Karpas-422 (cell line): Measurements from ENCODE around the gene TMEM14B. TPM values are rescaled to one million over a fixed set of nuclear protein-coding genes. Genes with fewer than 3 reads are reported as not detected.
A peak's percentile ranks its signal among the peaks of the same experiment; 100 is the strongest.
"Not testable (repeated sequence)": the region's sequence is repeated elsewhere in the genome, so short reads cannot be mapped to it uniquely, and the experiment has no call there.

Source experiments
- DNase-seq: peaks from one replicate; pipeline ENCODE4 v3.0.0-alpha.2; 2015
- H2AFZ ChIP-seq: fragments of 200-600 bp; sonication (generic); 2 replicates; pipeline ENCODE4 v1.6.1; 2014; ENCODE audit warnings: antibody characterized with exemption, low read length, mixed read lengths
- H3K27ac ChIP-seq: fragments of 200-600 bp; sonication (generic); 2 replicates; pipeline ENCODE4 v1.5.1; 2014; ENCODE audit warnings: mild to moderate bottlenecking, low read length, moderate library complexity
- H3K27me3 ChIP-seq: fragments of 200-600 bp; sonication (generic); 2 replicates; pipeline ENCODE4 v1.6.1; 2014; ENCODE audit warnings: low read length, mixed read lengths
- H3K36me3 ChIP-seq: fragments of 200-600 bp; sonication (generic); 2 replicates; pipeline ENCODE4 v1.6.1; 2014; ENCODE audit warnings: low read length, mixed read lengths; ENCODE audit not compliant: insufficient read depth
- H3K4me1 ChIP-seq: fragments of 200-600 bp; sonication (generic); 2 replicates; pipeline ENCODE4 v1.6.1; 2014; ENCODE audit warnings: mild to moderate bottlenecking, low read length, mixed read lengths
- H3K4me2 ChIP-seq: fragments of 200-600 bp; sonication (generic); 2 replicates; pipeline ENCODE4 v1.6.1; 2014; ENCODE audit warnings: low read length, low read depth, mild to moderate bottlenecking; ENCODE audit not compliant: poor library complexity, severe bottlenecking
- H3K4me3 ChIP-seq: fragments of 200-600 bp; sonication (generic); 2 replicates; pipeline ENCODE4 v1.5.1; 2014; ENCODE audit warnings: mild to moderate bottlenecking, antibody characterized with exemption, low read length, mixed read lengths
- H3K79me2 ChIP-seq: fragments of 200-600 bp; sonication (generic); 2 replicates; pipeline ENCODE4 v1.6.1; 2014; ENCODE audit warnings: mild to moderate bottlenecking, low read length, mixed read lengths
- H3K9ac ChIP-seq: fragments of 200-600 bp; sonication (generic); 2 replicates; pipeline ENCODE4 v1.6.0; 2014; ENCODE audit warnings: low read length
- H3K9me2 ChIP-seq: fragments of 200-600 bp; sonication (generic), shearing (Covaris generic); replicated peaks from 2 replicates; pipeline ENCODE4 v1.6.0; 2014; ENCODE audit warnings: mild to moderate bottlenecking, low read length, moderate library complexity; ENCODE audit not compliant: insufficient read depth
- H3K9me3 ChIP-seq: fragments of 300-700, 200-600 bp; sonication (generic); 2 replicates; pipeline ENCODE4 v1.6.1; 2014; ENCODE audit warnings: low read length, mixed read lengths
- H4K20me1 ChIP-seq: fragments of 200-600 bp; sonication (generic); 2 replicates; pipeline ENCODE4 v1.6.1; 2014; ENCODE audit warnings: mild to moderate bottlenecking, antibody characterized with exemption, low read length, low read depth; ENCODE audit not compliant: insufficient read depth
- total RNA-seq: library from RNA; depleted of rRNA; stranded (reverse); fragments of >200 nt; shearing (Covaris generic); gene quantifications from 2 replicates; pipeline ENCODE4 v1.2.3, GENCODE V29; 2014; ENCODE audit warnings: low replicate concordance

The TMEM14B gene
- total RNA-seq, 1 experiment from 2014 or later, result 121 TPM

GRCh38 chr6:10736731-10737130, 10.9 kb upstream of the TMEM14B start:
- no peak overlapping the region for H3K27ac ChIP-seq
- H3K36me3 ChIP-seq, result no peaks in the 10 kb centered on the region
- H3K79me2 ChIP-seq, result no peaks in the 10 kb centered on the region
- H3K27me3 ChIP-seq, result no peaks in the 10 kb centered on the region
- no peak for DNase-seq
- no peak overlapping the region for H3K4me3 ChIP-seq
- no peaks in the 10 kb centered on the region for H3K4me1 ChIP-seq
- H4K20me1 ChIP-seq, result no peaks in the 10 kb centered on the region
- H3K9me3 ChIP-seq, result no peaks in the 10 kb centered on the region
- no peak overlapping the region for H2AFZ ChIP-seq
- no peak overlapping the region for H3K4me2 ChIP-seq
- no peaks in the 10 kb centered on the region for H3K9me2 ChIP-seq
- no peak overlapping the region for H3K9ac ChIP-seq

GRCh38 chr6:10740061-10740460, 7.5 kb upstream of the TMEM14B start:
- Histone ChIP-seq H3K79me2 (no peaks in the 10 kb centered on the region), H3K27ac (no peak overlapping the region), H3K27me3 (no peaks in the 10 kb centered on the region), H3K4me3 (no peak overlapping the region), H3K4me2 (no peak overlapping the region), H3K4me1 (no peaks in the 10 kb centered on the region), H3K9ac (no peak overlapping the region), H2AFZ (no peak overlapping the region), H3K9me3 (no peaks in the 10 kb centered on the region), H4K20me1 (no peaks in the 10 kb centered on the region), H3K36me3 (no peaks in the 10 kb centered on the region), H3K9me2 (no peaks in the 10 kb centered on the region)
- no peak for DNase-seq

GRCh38 chr6:10741643-10742042, 6.0 kb upstream of the TMEM14B start:
- DNase-seq, H4K20me1 ChIP-seq, H3K9me3 ChIP-seq, H3K4me2 ChIP-seq, H3K9me2 ChIP-seq, H3K4me3 ChIP-seq, H3K27me3 ChIP-seq, H3K36me3 ChIP-seq, H3K79me2 ChIP-seq, H3K4me1 ChIP-seq, H3K9ac ChIP-seq, H2AFZ ChIP-seq, H3K27ac ChIP-seq: not testable (repeated sequence)

GRCh38 chr6:10742251-10742650, 5.4 kb upstream of the TMEM14B start:
- Histone ChIP-seq H3K79me2 (peaks cover 10% of the 10 kb centered on the region), H3K36me3 (no peaks in the 10 kb centered on the region), H3K9me3 (no peaks in the 10 kb centered on the region), H4K20me1 (no peaks in the 10 kb centered on the region), H3K4me1 (peaks cover 11% of the 10 kb centered on the region), H3K4me3 (no peak overlapping the region), H2AFZ (no peak overlapping the region), H3K27me3 (no peaks in the 10 kb centered on the region), H3K27ac (no peak overlapping the region), H3K9ac (no peak overlapping the region), H3K4me2 (no peak overlapping the region), H3K9me2 (no peaks in the 10 kb centered on the region)
- DNase-seq, result no peak

- Histone ChIP-seq H3K9me3 (no peaks in the 10 kb centered on the region), H3K9ac (no peak overlapping the region), H3K9me2 (no peaks in the 10 kb centered on the region), H3K36me3 (no peaks in the 10 kb centered on the region), H3K4me3 (no peak overlapping the region), H3K4me2 (no peak overlapping the region), H4K20me1 (no peaks in the 10 kb centered on the region), H3K79me2 (peaks cover 19% of the 10 kb centered on the region), H3K27ac (no peak overlapping the region), H2AFZ (no peak overlapping the region), H3K27me3 (no peaks in the 10 kb centered on the region), H3K4me1 (peaks cover 13% of the 10 kb centered on the region)
- DNase-seq, result no peak
Observed at GRCh38 chr6:10743515-10743914, 4.1 kb upstream of the TMEM14B start.

- Histone ChIP-seq H4K20me1 (no peaks in the 10 kb centered on the region), H3K9ac (no peak overlapping the region), H3K4me3 (no peak overlapping the region), H3K4me2 (no peak overlapping the region), H2AFZ (no peak overlapping the region), H3K79me2 (peaks cover 35% of the 10 kb centered on the region), H3K9me3 (no peaks in the 10 kb centered on the region), H3K27ac (no peak overlapping the region), H3K27me3 (no peaks in the 10 kb centered on the region), H3K4me1 (peaks cover 28% of the 10 kb centered on the region), H3K36me3 (peaks cover 7% of the 10 kb centered on the region; the same call in 1 of the 2 replicates), H3K9me2 (no peaks in the 10 kb centered on the region)
- no peak for DNase-seq
Observed at GRCh38 chr6:10745116-10745515, 2.5 kb upstream of the TMEM14B start.

GRCh38 chr6:10746915-10747250, 722 bp upstream of the TMEM14B start:
- peaks cover 12% of the 10 kb centered on the region; the same call in 1 of the 2 replicates for H3K36me3 ChIP-seq
- H3K79me2 ChIP-seq, result peaks cover 52% of the 10 kb centered on the region
- no peaks in the 10 kb centered on the region for H3K9me3 ChIP-seq
- no peak for DNase-seq
- H3K4me2 ChIP-seq, result peak overlapping the region; percentile 82
- H3K4me1 ChIP-seq, result peaks cover 28% of the 10 kb centered on the region
- peak overlapping the region; percentile 88 for H3K9ac ChIP-seq
- no peaks in the 10 kb centered on the region for H3K9me2 ChIP-seq
- no peaks in the 10 kb centered on the region for H4K20me1 ChIP-seq
- H2AFZ ChIP-seq, result peak overlapping the region; percentile 72; the same call in 1 of the 2 replicates
- H3K4me3 ChIP-seq, result peak overlapping the region; percentile 93
- peak overlapping the region; percentile 46; the same call in 1 of the 2 replicates for H3K27ac ChIP-seq
- no peaks in the 10 kb centered on the region for H3K27me3 ChIP-seq

GRCh38 chr6:10749734-10750133, 2.1 kb downstream of the TMEM14B start:
- Histone ChIP-seq H3K9ac (peak overlapping the region; percentile 88; the same call in 1 of the 2 replicates), H3K27me3 (no peaks in the 10 kb centered on the region), H3K4me3 (no peak overlapping the region), H3K9me3 (no peaks in the 10 kb centered on the region), H4K20me1 (no peaks in the 10 kb centered on the region), H3K79me2 (peaks cover 75% of the 10 kb centered on the region), H3K27ac (no peak overlapping the region), H3K4me2 (peak overlapping the region; percentile 82), H2AFZ (no peak overlapping the region), H3K36me3 (peaks cover 23% of the 10 kb centered on the region; the same call in 1 of the 2 replicates), H3K9me2 (no peaks in the 10 kb centered on the region), H3K4me1 (peaks cover 28% of the 10 kb centered on the region)
- no peak for DNase-seq

GRCh38 chr6:10750568-10750967, 3.0 kb downstream of the TMEM14B start:
- Histone ChIP-seq H3K36me3 (peaks cover 31% of the 10 kb centered on the region; the same call in 1 of the 2 replicates), H3K79me2 (peaks cover 79% of the 10 kb centered on the region), H3K4me1 (peaks cover 28% of the 10 kb centered on the region)
- H3K4me3 ChIP-seq, H3K4me2 ChIP-seq, H3K9me3 ChIP-seq, H3K9me2 ChIP-seq, H3K27me3 ChIP-seq, DNase-seq, H4K20me1 ChIP-seq, H2AFZ ChIP-seq, H3K9ac ChIP-seq, H3K27ac ChIP-seq: not testable (repeated sequence)
